ENCODE results near the gene MTREX. TPM values are rescaled to one million over a fixed set of nuclear protein-coding genes. Genes with fewer than 3 reads are reported as not detected.

The MTREX gene
- total and polyA plus RNA-seq, 2 donors (not counting 1 experiment from before 2014, with no cell fraction given): 7.9 to 94.0 TPM

DNA sequence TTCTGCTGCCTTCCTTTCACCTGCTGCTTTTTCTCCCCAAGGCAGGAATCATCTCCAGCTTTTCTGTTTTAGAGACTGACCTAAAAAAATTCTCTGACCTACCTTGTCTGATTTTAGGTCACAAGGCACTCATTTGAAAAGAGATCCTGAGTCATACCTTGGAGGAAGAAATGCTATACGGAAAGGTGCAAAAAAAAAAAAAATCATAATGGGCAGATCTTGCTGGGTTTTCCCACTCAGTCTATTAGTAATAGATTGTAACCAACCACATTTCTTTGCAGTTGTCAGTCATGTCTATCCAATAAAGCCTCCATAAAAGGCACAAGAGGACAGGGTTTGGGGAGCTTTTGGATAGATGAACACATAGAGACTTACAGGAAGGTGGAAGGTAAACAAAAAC is 70.0 kb downstream of the MTREX start:
- Mint-ChIP-seq H3K4me3 (no peak overlapping the region), H3K27me3 (no peaks in the 10 kb centered on the region), H3K27ac (no peak overlapping the region), H3K9me3 (ENCODE audit: insufficient read depth) (peaks cover 2% of the 10 kb centered on the region), H3K4me1 (no peaks in the 10 kb centered on the region)
- H3K4me1 ChIP-seq (ENCODE audit: control insufficient read depth in 2 of 2, insufficient read depth in 2 of 2, low read length in 2 of 2): no peaks in the 10 kb centered on the region
- intact Hi-C loops (cut with micrococcal nuclease): no loop called here
- H3K79me2 ChIP-seq (ENCODE audit: control insufficient read depth, insufficient read depth, low read length): no peaks in the 10 kb centered on the region
- POLR2A ChIA-PET: no interaction called here
- TF ChIP-seq EZH2 (IDR thresholded peaks at IDR 0.05; ENCODE audit: borderline replicate concordance, insufficient read depth, low read depth, low read length, poor library complexity, severe bottlenecking) (no peak), CTCF (IDR thresholded peaks at IDR 0.05) (no peak)
- DNase-seq (no peak), ATAC-seq (ENCODE audit: low read depth) (no peak)
- no peak overlapping the region for H3K4me2 ChIP-seq (replicated peaks; ENCODE audit: low read depth, low read length, poor library complexity, severe bottlenecking)
- peaks cover 0 to 16% (median 8%) of the 10 kb centered on the region in 3 donors for H3K9me3 ChIP-seq (ENCODE audit: control extremely low read depth in 1 of 3, control insufficient read depth in 2 of 3, insufficient read depth in 1 of 3, low read length in 2 of 3)
- H4K20me1 ChIP-seq (ENCODE audit: control insufficient read depth, insufficient read depth, low read length, poor library complexity, severe bottlenecking): no peaks in the 10 kb centered on the region
- H3K9ac ChIP-seq (ENCODE audit: low read length): no peak overlapping the region
- H3K27me3 ChIP-seq (replicated peaks in 1 of 4; ENCODE audit: control extremely low read depth in 1 of 4, control insufficient read depth in 3 of 4, insufficient read depth in 4 of 4, low read length in 3 of 4): no peaks in the 10 kb centered on the region
- H2AFZ ChIP-seq (ENCODE audit: insufficient read depth, low read depth, low read length, poor library complexity, severe bottlenecking): no peak overlapping the region
- peaks cover 12 to 37% of the 10 kb centered on the region in 2 experiments for H3K36me3 ChIP-seq (replicated peaks in 1 of 2; ENCODE audit: control extremely low read depth in 1 of 2, control insufficient read depth in 1 of 2, extremely low read depth in 1 of 2, insufficient read depth in 2 of 2, low read length in 1 of 2)
- no peak overlapping the region for H3K4me3 ChIP-seq (ENCODE audit: control extremely low read depth in 1 of 5, extremely low read depth in 1 of 5, insufficient read depth in 1 of 5, low read depth in 2 of 5, low read length in 4 of 5)
- WGBS (ENCODE audit: insufficient coverage): no CpG with 5 or more reads among the region's 1 CpG
- H3K27ac ChIP-seq (ENCODE audit: low read length in 2 of 2): no peak overlapping the region
- CTCF ChIA-PET: no interaction called here

GRCh38 chr5:55383254-55383653 is 75.5 kb downstream of the MTREX start:
- TF ChIP-seq EZH2 (IDR thresholded peaks at IDR 0.05; ENCODE audit: borderline replicate concordance, insufficient read depth, low read depth, low read length, poor library complexity, severe bottlenecking): no peak
- TF ChIP-seq CTCF (IDR thresholded peaks at IDR 0.05): no peak
- H3K79me2 ChIP-seq (ENCODE audit: control insufficient read depth, insufficient read depth, low read length): peaks cover 3% of the 10 kb centered on the region
- no peaks in the 10 kb centered on the region for H3K27me3 Mint-ChIP-seq
- peaks cover 10% of the 10 kb centered on the region for H4K20me1 ChIP-seq (ENCODE audit: control insufficient read depth, insufficient read depth, low read length, poor library complexity, severe bottlenecking)
- intact Hi-C loops (cut with micrococcal nuclease): no loop called here
- H3K9me3 ChIP-seq (ENCODE audit: control extremely low read depth in 1 of 3, control insufficient read depth in 2 of 3, insufficient read depth in 1 of 3, low read length in 2 of 3): peaks cover 0 to 14% (median 10%) of the 10 kb centered on the region in 3 donors
- H3K4me3 Mint-ChIP-seq: no peak overlapping the region
- ChIA-PET POLR2A (no interaction called here), CTCF (interaction anchor here (1.0 kb wide), 1 partner anchor 13 kb away, joined by 3 read pairs; no protein-coding TSS in a partner anchor)
- H3K27ac Mint-ChIP-seq: no peak overlapping the region
- no peaks in the 10 kb centered on the region for H3K4me1 ChIP-seq (ENCODE audit: control insufficient read depth in 2 of 2, insufficient read depth in 2 of 2, low read length in 2 of 2)
- no peak overlapping the region for H3K4me2 ChIP-seq (replicated peaks; ENCODE audit: low read depth, low read length, poor library complexity, severe bottlenecking)
- H3K27ac ChIP-seq (ENCODE audit: low read length in 2 of 2): no peak overlapping the region
- H3K4me1 Mint-ChIP-seq: no peaks in the 10 kb centered on the region
- peaks cover 1 to 61% of the 10 kb centered on the region in 2 experiments for H3K36me3 ChIP-seq (replicated peaks in 1 of 2; ENCODE audit: control extremely low read depth in 1 of 2, control insufficient read depth in 1 of 2, extremely low read depth in 1 of 2, insufficient read depth in 2 of 2, low read length in 1 of 2)
- no peak overlapping the region for H3K9ac ChIP-seq (ENCODE audit: low read length)
- peaks cover 8% of the 10 kb centered on the region for H3K9me3 Mint-ChIP-seq (ENCODE audit: insufficient read depth)
- no peak overlapping the region for H3K4me3 ChIP-seq (ENCODE audit: control extremely low read depth in 1 of 5, extremely low read depth in 1 of 5, insufficient read depth in 1 of 5, low read depth in 2 of 5, low read length in 4 of 5)
- DNase-seq (no peak), ATAC-seq (ENCODE audit: low read depth) (no peak)
- H3K27me3 ChIP-seq (replicated peaks in 1 of 4; ENCODE audit: control extremely low read depth in 1 of 4, control insufficient read depth in 3 of 4, insufficient read depth in 4 of 4, low read length in 3 of 4): no peaks in the 10 kb centered on the region
- no peak overlapping the region for H2AFZ ChIP-seq (ENCODE audit: insufficient read depth, low read depth, low read length, poor library complexity, severe bottlenecking)

Measured in B cell (primary cell).